HG02943 (cell line): ENCODE data around the gene WIPF1.
"Not testable (repeated sequence)": the region's sequence is repeated elsewhere in the genome, so short reads cannot be mapped to it uniquely, and the experiment has no call there.

Experiments used
- ATAC-seq: cut with Tn5 transposase; IDR thresholded peaks from one replicate; pipeline ENCODE4 v1.9.1; 2021; ENCODE audit warnings: mild to moderate bottlenecking, low read depth, moderate library complexity; ENCODE audit not compliant: unreplicated experiment

Gene WIPF1

DNA sequence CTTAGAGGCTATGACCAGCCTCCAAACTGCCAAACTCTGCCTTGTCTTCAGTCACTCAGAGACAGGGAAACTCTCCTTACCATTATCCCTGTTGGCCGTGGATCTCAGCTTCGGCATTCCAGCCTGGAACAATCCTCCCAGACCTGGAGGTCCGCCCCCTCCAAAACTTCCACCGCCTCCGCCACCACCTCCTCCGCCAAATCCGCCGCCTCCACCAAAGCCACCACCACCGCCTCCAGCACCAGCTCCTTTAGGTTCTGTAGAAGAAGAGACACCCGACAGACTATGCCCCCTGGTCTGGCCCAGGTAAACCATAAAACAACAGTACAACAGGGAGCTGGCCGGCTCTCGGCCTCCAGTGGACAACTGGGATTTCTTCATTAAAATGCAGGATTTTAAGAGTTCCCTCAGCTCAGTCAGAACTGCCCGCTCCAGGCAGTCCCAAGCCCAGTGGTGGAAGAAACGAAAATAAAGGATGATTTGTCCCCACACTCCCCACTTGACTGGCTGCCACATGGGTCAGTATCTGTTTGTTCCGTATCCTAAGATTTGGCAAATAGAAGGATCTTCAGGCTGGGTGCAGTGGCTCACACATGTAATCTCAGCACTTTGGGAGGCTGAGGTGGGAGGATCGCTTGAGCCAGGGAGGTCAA, 22.4 kb downstream of the WIPF1 start:
- no peak for ATAC-seq

- ATAC-seq: no peak
These were observed 22.9 kb downstream of the WIPF1 start for GRCh38 chr2:174574657-174575056.

DNA sequence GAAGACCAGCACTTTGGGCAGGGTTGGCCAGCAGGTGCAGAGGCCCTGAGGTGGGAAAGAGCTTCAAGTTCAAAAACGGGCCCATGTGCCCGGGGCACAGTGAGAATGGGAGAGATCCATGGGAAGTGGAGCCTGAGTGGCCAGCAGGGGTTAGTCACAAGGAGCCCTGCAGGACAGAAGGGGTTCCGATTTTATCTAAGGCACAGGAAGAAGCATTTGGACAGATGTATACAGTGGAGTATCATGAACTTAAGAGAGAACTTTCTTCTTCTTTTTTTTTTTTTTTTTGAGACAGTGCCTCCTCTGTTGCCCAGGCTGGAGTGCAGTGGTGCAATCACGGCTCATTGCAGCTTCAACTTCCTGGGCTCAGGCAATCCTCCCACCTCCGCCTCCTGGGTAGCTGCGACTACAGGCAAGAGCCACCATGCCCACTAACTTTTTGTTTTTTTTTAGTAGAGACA, 24.0 kb downstream of the WIPF1 start:
- no peak for ATAC-seq

DNA sequence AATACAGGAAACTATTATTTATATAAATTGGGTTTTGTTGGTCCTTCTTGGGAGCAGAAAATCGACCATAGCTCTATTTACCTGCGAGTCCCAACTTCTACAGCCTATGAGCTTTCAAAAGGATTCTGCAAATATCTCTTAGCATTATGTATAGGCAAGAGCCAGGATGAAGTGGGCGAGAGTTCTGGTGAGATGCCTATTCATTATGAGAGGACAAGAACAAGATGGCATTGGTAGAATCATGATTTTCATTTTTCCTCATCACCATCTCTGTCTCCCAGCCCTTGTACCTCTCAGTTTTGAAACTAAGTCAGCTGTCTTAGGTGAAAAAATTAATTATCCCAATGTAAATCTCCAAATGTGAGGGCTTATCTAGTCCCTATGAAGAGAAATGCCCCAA, 25.0 kb downstream of the WIPF1 start:
- ATAC-seq: no peak

DNA sequence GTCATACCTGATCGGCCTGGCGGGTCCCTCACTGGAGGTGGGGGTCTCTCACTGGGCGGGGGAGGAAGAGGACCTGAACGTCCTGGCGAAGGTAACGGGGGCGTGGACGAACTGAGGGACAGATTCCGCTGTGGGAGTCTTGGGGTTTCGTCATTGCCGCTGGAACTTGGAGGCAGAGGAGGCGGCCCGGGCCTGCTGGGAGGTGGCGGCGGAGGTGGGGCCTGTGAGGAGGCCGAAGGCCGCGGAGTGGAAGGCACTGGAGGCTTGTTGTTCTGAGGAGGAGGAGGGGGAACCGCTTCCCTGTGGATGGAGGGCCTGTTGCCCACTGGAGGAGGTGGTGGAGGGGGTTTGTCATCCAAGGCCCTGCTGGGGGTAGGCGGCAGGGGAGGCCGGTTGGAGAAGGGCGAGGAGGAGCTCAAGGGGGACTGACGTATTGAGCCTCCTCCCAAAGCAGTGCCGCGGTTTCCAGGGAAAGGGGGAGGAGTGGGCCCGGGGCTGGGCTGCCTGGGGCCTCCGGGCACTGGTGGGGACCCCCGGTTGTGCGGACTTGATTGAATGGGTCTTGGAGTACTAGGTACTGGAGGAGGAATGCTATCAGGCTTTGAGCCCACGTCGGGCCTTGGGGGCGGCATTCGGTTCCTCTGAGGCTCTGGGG, 25.8 kb downstream of the WIPF1 start:
- no peak for ATAC-seq

GRCh38 chr2:174570318-174570958, 27.2 kb downstream of the WIPF1 start:
- no peak for ATAC-seq

DNA sequence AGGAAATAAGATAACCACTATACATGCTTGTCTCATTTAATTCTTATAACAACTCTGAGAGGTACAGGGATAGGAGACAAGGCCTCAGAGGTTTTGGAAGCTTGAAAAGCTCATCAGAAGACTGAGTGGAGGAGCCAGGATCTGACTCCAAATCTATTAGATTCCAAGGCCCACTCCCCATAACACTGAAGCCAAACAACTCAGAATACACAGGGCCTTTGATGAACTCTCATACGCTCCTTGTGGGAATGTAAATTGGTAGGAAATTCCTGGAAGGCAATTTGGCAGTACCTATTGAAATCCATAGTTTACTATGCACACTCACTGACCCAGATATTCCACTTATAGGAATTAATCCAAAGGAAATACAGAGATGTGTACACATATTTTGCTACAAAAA, 27.9 kb downstream of the WIPF1 start:
- ATAC-seq: no peak

DNA sequence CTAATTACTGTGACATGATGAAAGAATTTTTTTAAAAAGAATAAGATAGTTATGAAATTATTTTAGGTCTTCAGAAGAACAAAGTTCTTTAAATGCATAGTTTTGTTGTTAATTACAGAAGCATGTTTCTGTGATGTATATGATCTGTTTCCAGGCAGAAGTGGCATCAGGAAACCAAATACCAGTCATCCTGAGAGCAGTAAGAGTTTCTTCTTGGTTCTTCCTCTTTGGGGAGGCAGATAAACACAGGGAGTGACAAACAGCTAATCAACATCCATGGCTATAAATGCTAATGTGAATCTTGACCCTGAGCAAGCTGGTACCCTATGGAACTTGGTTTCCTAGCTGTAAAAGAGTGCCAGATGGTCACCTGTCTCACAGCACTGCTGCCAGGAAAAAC, 29.2 kb downstream of the WIPF1 start:
- ATAC-seq: no peak

DNA sequence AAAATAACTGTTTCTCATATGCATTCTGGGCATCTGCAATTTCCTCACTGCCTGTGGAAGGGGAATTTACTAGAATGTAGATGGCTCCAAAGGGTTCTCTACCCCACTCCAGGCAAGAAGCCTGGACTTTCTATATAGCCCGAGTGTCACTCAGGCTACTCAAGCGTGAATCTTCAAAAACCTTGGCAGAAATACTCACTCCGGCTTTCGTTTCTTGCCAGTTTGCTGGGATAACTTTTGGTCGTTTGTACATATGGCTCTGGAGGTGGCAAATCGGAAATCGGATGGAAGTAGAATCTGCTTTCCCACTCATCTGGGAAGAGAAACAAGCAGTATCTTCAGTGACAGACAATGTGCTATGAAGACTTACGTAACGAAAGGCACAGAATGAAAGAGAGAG, 30.7 kb downstream of the WIPF1 start:
- no peak for ATAC-seq

DNA sequence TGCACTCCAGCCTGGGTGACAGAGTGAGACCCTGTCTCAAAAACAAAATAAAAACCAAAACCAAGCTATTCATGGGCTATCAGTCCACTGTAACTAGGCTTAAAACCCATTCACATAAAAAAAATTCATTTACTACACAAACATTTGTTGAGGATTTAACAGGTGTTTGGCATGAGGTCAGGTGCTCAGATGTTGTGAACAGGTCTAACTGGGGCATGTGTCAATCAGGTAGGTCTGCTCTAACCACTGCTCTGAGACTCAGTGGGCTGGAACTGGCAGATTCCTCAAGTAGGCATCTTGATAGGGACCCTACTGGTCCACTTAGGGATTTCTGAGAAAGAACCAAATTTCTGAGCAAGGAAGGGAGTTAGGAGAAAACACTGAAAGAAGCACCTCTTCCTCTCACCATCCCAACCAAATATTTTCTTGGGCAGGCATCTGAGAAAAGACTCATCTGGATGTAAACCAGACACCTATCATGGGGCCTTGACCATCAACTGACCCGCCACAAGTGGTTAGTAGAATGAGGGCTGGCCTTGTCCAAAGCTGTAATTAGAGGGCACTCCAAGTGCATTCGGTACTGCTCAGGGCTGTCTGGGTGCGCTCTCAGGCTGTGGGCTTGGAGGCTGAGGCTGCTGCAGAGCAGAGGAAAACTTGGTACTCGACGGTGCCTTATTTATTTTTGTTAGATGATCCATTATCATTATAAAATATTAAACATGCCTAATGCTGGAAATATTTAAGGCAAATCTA, 33.9 kb downstream of the WIPF1 start:
- ATAC-seq: no peak

GRCh38 chr2:174561972-174562370, 35.6 kb downstream of the WIPF1 start:
- ATAC-seq: no peak

DNA sequence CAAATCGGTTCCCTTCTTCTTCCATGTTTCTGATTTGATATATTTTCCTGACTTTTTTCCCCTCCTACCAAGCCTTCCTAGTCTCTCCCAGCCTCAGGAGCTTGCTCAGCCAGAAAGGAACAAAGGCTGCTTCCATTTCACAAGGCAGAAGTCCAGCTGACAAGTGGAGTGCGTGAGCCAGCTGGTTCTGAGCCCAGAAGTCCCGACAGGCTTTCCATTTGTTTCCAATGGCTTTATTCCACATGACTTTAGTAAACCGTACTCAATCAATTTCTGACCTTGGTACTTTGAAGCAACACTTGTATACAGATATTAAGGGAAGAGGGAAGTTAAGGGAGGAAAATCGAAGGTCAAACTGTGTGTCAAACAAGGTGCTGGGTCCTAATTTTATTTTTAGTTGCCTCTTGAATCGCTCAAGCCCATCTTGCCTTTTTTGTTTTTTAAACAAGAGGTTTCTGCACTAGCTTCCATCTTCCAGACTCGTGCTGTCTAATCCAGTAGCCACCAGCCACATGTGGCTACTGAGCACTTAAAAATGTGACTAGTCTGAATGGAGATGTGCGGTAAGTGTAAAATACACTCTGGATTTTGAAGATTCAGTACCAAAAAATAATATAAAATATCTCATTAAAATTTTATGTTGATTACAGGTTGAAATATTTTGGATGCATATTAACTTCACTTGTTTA, 36.2 kb downstream of the WIPF1 start:
- no peak for ATAC-seq

DNA sequence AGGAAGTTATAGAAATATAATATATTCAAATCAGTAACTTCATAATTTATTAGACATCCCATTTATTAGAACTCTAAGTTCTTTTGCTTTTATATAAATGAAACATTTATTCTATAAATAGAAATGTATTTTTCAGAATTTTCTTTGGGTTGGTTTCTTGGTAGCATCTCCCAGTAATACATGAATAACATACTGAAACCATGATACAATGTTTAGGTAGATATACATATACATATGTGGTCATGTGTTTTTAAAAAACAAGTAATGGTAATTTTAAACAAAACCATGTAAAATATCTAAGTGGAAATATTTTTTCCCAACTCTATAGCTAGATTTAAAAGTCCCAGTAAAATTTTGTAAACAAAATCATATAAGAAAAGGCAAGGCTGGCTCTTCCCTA, 36.9 kb downstream of the WIPF1 start:
- no peak for ATAC-seq

DNA sequence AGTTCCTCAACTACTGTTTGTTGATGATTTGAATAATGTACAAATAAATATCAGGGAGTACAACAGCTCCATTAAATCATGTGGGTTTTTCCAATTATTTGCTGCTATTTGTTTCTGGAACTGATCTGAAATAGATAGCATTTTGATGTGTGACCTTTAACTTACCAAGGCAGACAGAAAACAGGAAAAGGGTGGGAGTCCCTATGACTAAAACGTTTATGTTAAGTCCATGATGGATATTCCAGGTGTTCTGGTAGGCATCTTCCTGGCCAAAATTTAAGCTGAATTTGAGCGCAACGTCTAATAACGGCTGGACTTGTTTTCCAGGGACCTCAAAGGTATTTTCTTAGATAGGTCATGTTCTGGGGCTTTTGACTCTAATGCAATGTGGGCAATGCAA, 41.6 kb downstream of the WIPF1 start:
- no peak for ATAC-seq

DNA sequence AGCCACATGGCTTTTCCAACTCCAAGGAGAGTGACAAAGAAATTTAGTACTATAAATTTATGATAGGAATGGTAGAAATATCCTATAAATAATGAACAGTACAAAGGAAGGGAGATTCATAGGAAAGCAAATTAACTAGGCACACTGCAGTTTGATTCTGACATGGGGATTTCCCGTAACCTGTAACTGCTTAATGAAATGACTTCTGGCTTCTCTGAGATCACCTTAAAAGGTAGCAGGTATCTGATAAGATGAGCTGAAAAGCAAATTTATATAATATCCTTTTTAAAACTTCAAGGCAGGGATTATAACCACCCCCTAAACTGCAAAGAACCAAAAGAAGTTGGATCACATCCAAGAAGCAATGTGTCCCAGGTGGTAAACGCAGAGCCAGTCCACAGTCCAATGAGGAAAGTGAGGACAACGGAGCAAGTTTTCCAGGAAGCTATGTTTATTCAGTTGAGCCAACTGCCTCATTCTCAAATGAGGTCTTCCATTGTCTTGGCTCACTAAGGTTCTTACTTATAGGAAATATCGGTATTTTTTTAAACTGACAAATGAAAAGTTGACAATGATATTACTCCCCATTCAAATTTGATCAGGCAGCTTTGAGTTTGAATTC, 43.0 kb downstream of the WIPF1 start:
- no peak for ATAC-seq

GRCh38 chr2:174553811-174554493, 43.7 kb downstream of the WIPF1 start:
- ATAC-seq: no peak

GRCh38 chr2:174552880-174553279, 44.7 kb downstream of the WIPF1 start:
- no peak for ATAC-seq

DNA sequence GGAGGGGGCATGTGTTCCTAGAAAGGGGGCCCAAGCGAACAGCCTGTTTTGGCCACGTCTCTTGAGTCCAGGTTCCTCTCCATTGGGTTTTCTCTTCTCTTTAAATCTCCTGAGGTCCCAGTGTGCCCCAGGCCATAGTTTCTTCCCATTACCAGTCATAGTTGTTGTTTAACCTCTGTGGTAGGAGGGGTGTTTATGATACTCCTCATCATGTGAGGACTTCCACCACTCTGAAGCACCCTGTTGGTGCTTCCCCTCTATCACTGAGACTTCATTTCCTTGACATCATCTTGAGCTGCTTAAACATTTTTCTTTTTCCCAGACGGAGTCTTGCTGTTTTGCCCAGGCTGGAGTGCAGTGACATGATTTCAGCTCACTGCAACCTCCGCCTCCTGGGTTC, 45.9 kb downstream of the WIPF1 start:
- ATAC-seq: no peak

GRCh38 chr2:174548646-174549045, 49.0 kb downstream of the WIPF1 start:
- not testable (repeated sequence) for ATAC-seq

GRCh38 chr2:174548021-174548420, 49.6 kb downstream of the WIPF1 start:
- ATAC-seq: not testable (repeated sequence)
